Brain microvascular endothelial cell (primary cell): ENCODE measurements around the gene PLK2.

Experiments
- DNase-seq: peaks from one replicate; pipeline ENCODE4 v3.0.0-alpha.2; 2020
- H3K27ac ChIP-seq: fragments of 250-450 bp; sonication (Bioruptor Pico); 2 replicates; pipeline ENCODE4 v1.5.1; 2020; ENCODE audit warnings: mild to moderate bottlenecking, moderate library complexity
- H3K27me3 ChIP-seq: fragments of 250-450 bp; sonication (Bioruptor Pico); replicated peaks from 2 replicates; pipeline ENCODE4 v1.5.1; 2020; ENCODE audit warnings: mild to moderate bottlenecking
- H3K36me3 ChIP-seq: fragments of 250-450 bp; sonication (Bioruptor Pico); replicated peaks from 2 replicates; pipeline ENCODE4 v1.5.1; 2020; ENCODE audit warnings: mild to moderate bottlenecking
- H3K4me3 ChIP-seq: 2 replicates; pipeline ENCODE4 v1.5.1; 2011; ENCODE audit warnings: low read depth, mild to moderate bottlenecking, control low read depth, low read length, moderate library complexity
- in situ Hi-C: cut with HindIII; loops from 2 replicates; pipeline ENCODE4 v1.10.0; 2017; ENCODE audit warnings: low sequenced_read_pairs, low pct_ligation_motif_present
- TF ChIP-seq, protein P1 (sequence below): IDR thresholded peaks from 2 replicates; pipeline ENCODE4 v1.5.1; 2011; ENCODE audit warnings: low read depth, mild to moderate bottlenecking, moderate library complexity, low read length, control low read depth, inconsistent platforms; ENCODE audit errors: missing control alignments

Gene PLK2

DNA sequence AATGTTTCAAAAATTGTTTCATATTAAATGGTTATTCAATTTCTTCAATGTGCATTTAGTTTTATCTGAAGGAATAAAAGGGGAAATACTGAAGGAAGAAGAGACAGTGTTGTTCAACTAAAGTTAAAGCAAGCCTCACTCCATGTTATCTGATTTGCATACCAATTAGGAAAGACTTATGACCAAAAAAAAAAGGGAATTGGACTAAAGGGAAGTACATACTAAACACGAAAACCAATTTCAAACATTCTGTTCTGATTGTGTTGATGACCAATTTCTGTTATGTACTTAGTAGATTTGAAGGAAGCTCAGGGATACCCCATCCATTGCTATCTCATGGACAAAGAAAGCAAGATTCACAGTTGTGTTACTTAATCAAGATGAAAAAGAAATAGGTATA, 26.4 kb upstream of the PLK2 start:
- TF ChIP-seq, protein P1, sequence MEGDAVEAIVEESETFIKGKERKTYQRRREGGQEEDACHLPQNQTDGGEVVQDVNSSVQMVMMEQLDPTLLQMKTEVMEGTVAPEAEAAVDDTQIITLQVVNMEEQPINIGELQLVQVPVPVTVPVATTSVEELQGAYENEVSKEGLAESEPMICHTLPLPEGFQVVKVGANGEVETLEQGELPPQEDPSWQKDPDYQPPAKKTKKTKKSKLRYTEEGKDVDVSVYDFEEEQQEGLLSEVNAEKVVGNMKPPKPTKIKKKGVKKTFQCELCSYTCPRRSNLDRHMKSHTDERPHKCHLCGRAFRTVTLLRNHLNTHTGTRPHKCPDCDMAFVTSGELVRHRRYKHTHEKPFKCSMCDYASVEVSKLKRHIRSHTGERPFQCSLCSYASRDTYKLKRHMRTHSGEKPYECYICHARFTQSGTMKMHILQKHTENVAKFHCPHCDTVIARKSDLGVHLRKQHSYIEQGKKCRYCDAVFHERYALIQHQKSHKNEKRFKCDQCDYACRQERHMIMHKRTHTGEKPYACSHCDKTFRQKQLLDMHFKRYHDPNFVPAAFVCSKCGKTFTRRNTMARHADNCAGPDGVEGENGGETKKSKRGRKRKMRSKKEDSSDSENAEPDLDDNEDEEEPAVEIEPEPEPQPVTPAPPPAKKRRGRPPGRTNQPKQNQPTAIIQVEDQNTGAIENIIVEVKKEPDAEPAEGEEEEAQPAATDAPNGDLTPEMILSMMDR, result no peak
- no peak for DNase-seq
- Histone ChIP-seq H3K36me3 (no peaks in the 10 kb centered on the region), H3K27ac (no peak overlapping the region), H3K27me3 (peaks cover 3% of the 10 kb centered on the region), H3K4me3 (no peak overlapping the region)
- in situ Hi-C loops, result no loop called here

DNA sequence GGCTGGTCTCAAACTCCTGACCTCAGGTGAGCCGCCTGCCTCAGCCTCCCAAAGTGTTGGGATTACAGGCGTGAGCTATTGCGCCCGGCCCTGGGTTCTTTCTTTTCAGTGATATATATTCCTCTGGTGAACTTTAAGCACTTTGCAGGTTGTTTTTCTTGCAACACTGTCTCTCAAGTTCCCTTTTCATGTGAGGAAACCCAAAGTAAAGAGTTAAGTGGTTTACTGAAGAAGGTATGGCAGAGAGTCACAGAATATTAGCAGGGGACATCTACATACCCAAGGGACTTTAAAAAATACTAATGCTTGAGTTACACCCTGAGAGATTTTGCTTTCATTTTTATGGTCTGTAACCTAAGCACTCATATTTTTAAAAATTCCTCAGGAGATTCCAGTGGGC, 24.6 kb upstream of the PLK2 start:
- H3K27me3 ChIP-seq, result peaks cover 2% of the 10 kb centered on the region
- DNase-seq, result no peak
- H3K36me3 ChIP-seq, result no peaks in the 10 kb centered on the region
- H3K27ac ChIP-seq, result no peak overlapping the region
- TF ChIP-seq, protein P1, result no peak
- in situ Hi-C loops, result no loop called here
- no peak overlapping the region for H3K4me3 ChIP-seq

DNA sequence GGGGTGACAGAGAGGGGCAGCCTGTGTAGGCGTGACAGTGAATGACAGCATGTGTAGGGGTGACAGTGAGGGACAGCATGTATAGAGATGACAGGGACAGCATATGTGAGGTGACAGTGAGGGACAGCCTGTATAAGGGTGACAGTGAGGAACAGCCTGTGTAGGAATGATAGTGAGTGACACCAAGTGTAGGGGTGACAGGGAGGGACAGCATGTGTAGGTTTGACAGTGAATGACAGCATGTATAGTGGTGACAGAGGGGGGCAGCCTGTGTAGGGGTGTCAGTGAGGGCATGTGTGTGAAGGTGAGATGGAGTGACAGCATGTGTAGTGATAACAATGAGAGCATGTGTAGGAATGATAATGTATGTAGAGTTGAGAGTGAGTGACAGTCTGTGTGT, 22.6 kb upstream of the PLK2 start:
- TF ChIP-seq, protein P1, result no peak
- Histone ChIP-seq H3K27me3 (no peaks in the 10 kb centered on the region), H3K4me3 (no peak overlapping the region), H3K36me3 (no peaks in the 10 kb centered on the region), H3K27ac (no peak overlapping the region)
- in situ Hi-C loops, result no loop called here
- no peak for DNase-seq

DNA sequence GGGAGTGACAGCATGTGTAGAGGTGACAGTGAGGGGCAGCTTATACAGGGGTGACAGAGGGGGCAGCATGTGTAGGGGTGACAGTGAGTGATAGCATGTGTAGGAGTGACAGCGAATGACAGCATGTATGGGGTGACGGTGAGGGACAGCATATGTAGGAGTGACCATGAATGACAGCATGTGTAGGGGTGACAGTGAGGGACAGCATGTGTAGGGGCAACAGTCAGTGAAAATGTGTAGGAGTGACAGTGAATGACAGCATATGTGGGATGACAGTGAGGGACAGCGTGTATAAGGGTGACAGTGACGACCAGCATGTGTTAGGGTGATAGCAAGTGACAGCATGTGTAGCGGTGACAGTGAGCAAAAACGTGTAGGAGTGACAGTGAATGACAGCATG, 21.9 kb upstream of the PLK2 start:
- no peaks in the 10 kb centered on the region for H3K36me3 ChIP-seq
- in situ Hi-C loops, result no loop called here
- no peak overlapping the region for H3K27ac ChIP-seq
- no peaks in the 10 kb centered on the region for H3K27me3 ChIP-seq
- H3K4me3 ChIP-seq, result no peak overlapping the region
- DNase-seq, result no peak
- TF ChIP-seq, protein P1, result no peak

DNA sequence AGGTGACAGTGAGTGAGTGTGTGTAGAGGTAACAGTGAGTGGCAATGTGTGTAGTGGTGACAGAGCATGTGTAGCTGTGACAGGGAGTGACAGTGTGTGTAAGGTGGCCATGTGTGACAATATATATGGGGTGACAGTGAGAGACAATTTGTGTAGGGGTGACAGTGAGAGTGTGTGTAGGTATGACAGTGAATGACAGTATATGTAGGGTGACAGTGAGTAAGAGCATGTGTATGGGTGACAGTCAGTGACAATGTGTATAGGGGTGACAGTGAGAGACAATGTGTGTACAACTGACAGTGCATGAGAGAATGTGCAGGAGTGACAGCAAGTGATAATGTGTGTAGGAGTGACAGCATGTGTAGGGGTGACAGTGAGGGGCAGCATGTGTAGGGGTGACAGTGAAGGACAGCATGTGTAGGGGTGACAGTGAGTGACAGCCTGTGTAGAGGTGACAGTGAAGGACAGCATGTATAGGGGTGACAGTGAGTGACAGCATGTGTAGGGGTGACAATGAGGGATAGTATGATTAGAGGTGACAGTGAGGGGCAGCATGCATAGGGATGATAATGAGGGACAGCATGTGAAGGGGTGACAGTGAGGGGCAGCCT, 21.3 kb upstream of the PLK2 start:
- no peak for DNase-seq
- in situ Hi-C loops, result no loop called here
- no peaks in the 10 kb centered on the region for H3K27me3 ChIP-seq
- H3K27ac ChIP-seq, result no peak overlapping the region
- TF ChIP-seq, protein P1, result no peak
- H3K4me3 ChIP-seq, result no peak overlapping the region
- no peaks in the 10 kb centered on the region for H3K36me3 ChIP-seq

DNA sequence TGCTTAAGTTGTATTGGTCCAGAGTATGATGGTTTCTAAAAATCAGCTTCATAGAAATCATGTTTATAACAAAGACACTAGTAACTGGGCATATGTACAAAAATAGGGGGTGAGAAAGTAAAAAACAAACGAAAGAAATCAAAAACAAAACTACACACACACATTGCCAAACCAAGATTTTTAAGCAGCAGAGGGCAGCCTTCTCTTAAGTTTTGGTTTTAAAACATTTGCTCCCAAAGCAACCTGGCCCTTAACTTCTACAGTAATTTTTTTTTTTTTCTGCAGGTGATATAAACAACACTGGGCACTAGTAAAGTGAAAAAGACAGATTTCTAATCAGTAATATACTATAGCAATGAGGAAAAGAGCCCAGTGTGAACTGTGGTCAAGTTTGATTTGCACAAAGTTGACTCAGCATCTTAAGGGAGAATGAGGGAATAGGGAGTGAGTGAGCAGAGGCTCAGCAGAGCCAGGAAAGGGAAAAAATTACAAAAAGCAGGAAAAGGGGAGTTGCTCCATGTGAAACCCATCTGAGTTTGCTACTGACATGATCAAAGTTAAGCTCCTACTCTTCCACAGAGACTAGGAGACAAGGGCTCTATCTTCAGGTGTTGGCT, 18.0 kb upstream of the PLK2 start:
- in situ Hi-C loops, result no loop called here
- Histone ChIP-seq H3K36me3 (no peaks in the 10 kb centered on the region), H3K4me3 (no peak overlapping the region), H3K27me3 (no peaks in the 10 kb centered on the region), H3K27ac (no peak overlapping the region)
- TF ChIP-seq, protein P1, result no peak
- DNase-seq, result no peak
